H9 (cell line): ENCODE results near the gene EPB41L2. TPM values are rescaled to one million over a fixed set of nuclear protein-coding genes. Genes with fewer than 3 reads are reported as not detected.

Experiments
- DNase-seq: peaks from one replicate; pipeline ENCODE4 v3.0.0-alpha.2; 2017
- H2AFZ ChIP-seq: one replicate; pipeline ENCODE4 v1.6.1; 2013; ENCODE audit warnings: mild to moderate bottlenecking, low read length, control low read depth, moderate library complexity
- H2AK5ac ChIP-seq: 2 replicates; pipeline ENCODE4 v1.6.1; 2013; ENCODE audit warnings: low read length, control low read depth, mixed read lengths; ENCODE audit not compliant: insufficient read length
- H2BK120ac ChIP-seq: one replicate; pipeline ENCODE4 v1.6.1; 2013; ENCODE audit warnings: low read depth, mild to moderate bottlenecking, low read length, control low read depth, inconsistent platforms; ENCODE audit not compliant: poor library complexity, severe bottlenecking
- H2BK12ac ChIP-seq: 2 replicates; pipeline ENCODE4 v1.6.1; 2013; ENCODE audit warnings: low read length, control low read depth, mixed read lengths, low read depth; ENCODE audit not compliant: insufficient read length
- H2BK15ac ChIP-seq: 2 replicates; pipeline ENCODE4 v1.6.1; 2013; ENCODE audit warnings: low read depth, low read length, control low read depth
- H2BK20ac ChIP-seq: one replicate; pipeline ENCODE4 v1.6.1; 2013; ENCODE audit warnings: low read depth, mild to moderate bottlenecking, low read length, control low read depth, inconsistent platforms; ENCODE audit not compliant: poor library complexity, severe bottlenecking
- H2BK5ac ChIP-seq: 2 replicates; pipeline ENCODE4 v1.6.1; 2013; ENCODE audit warnings: low read length, control low read depth, mixed read lengths; ENCODE audit not compliant: insufficient read length
- H3K14ac ChIP-seq: 2 replicates; pipeline ENCODE4 v1.6.1; 2013; ENCODE audit warnings: low read length, control low read depth; ENCODE audit not compliant: insufficient read depth
- H3K18ac ChIP-seq: 2 replicates; pipeline ENCODE4 v1.6.1; 2013; ENCODE audit warnings: low read depth, mild to moderate bottlenecking, mixed read lengths, low read length, control low read depth; ENCODE audit not compliant: insufficient read length
- H3K23ac ChIP-seq: 2 replicates; pipeline ENCODE4 v1.6.1; 2013; ENCODE audit warnings: low read length, control low read depth, mixed read lengths, low read depth; ENCODE audit not compliant: insufficient read length
- H3K23me2 ChIP-seq: 2 replicates; pipeline ENCODE4 v1.6.1; 2013; ENCODE audit warnings: low read depth, mild to moderate bottlenecking, mixed read lengths, low read length, control low read depth; ENCODE audit not compliant: insufficient read length, poor library complexity, severe bottlenecking
- H3K27ac ChIP-seq: 2 replicates; pipeline ENCODE4 v1.5.1; 2013; ENCODE audit warnings: low read length, control low read depth, mixed read lengths, low read depth; ENCODE audit not compliant: insufficient read length
- H3K27me3 ChIP-seq: 2 replicates; pipeline ENCODE4 v1.6.1; 2013; ENCODE audit warnings: low read length, control low read depth, inconsistent platforms; ENCODE audit not compliant: insufficient read depth
- H3K4ac ChIP-seq: 2 replicates; pipeline ENCODE4 v1.6.1; 2013; ENCODE audit warnings: low read depth, mild to moderate bottlenecking, control low read depth, inconsistent platforms, low read length, moderate library complexity
- H3K4me1 ChIP-seq: 2 replicates; pipeline ENCODE4 v1.6.1; 2013; ENCODE audit warnings: low read length, control low read depth, inconsistent platforms; ENCODE audit not compliant: insufficient read depth
- H3K4me2 ChIP-seq: 2 replicates; pipeline ENCODE4 v1.6.1; 2013; ENCODE audit warnings: low read length, control low read depth, mixed read lengths; ENCODE audit not compliant: insufficient read length, insufficient read depth
- H3K56ac ChIP-seq: 2 replicates; pipeline ENCODE4 v1.6.1; 2013; ENCODE audit warnings: low read depth, mild to moderate bottlenecking, mixed read lengths, low read length, control low read depth; ENCODE audit not compliant: insufficient read length
- H3K79me1 ChIP-seq: 2 replicates; pipeline ENCODE4 v1.6.1; 2013; ENCODE audit warnings: low read depth, mild to moderate bottlenecking, moderate library complexity, low read length, control low read depth, inconsistent platforms; ENCODE audit not compliant: insufficient read depth, poor library complexity, severe bottlenecking
- H3K79me2 ChIP-seq: 2 replicates; pipeline ENCODE4 v1.6.1; 2013; ENCODE audit warnings: low read length, control low read depth, inconsistent platforms; ENCODE audit not compliant: insufficient read depth
- H3K9ac ChIP-seq: 2 replicates; pipeline ENCODE4 v1.6.1; 2013; ENCODE audit warnings: low read length, control low read depth, mixed read lengths; ENCODE audit not compliant: insufficient read length; ENCODE audit errors: extremely low read depth
- H3K9me3 ChIP-seq: one replicate; pipeline ENCODE4 v1.6.1; 2013; ENCODE audit warnings: low read depth, low read length, inconsistent platforms; ENCODE audit not compliant: control insufficient read depth
- H3T11ph ChIP-seq: one replicate; pipeline ENCODE4 v1.6.1; 2013; ENCODE audit warnings: mild to moderate bottlenecking, low read length, control low read depth, inconsistent platforms
- H4K20me1 ChIP-seq: one replicate; pipeline ENCODE4 v1.6.1; 2013; ENCODE audit not compliant: control insufficient read depth, insufficient read length, insufficient read depth
- H4K5ac ChIP-seq: 2 replicates; pipeline ENCODE4 v1.6.1; 2013; ENCODE audit warnings: low read depth, mild to moderate bottlenecking, mixed read lengths, low read length, control low read depth; ENCODE audit not compliant: insufficient read length
- H4K8ac ChIP-seq: replicated peaks from 2 replicates; pipeline ENCODE4 v1.6.1; 2013; ENCODE audit warnings: low read length, control low read depth, mixed read lengths, low read depth; ENCODE audit not compliant: insufficient read length
- H4K91ac ChIP-seq: 2 replicates; pipeline ENCODE4 v1.6.1; 2013; ENCODE audit warnings: low read depth, mild to moderate bottlenecking, moderate library complexity, mixed read lengths, low read length, control low read depth; ENCODE audit not compliant: insufficient read length
- H3K27ac Mint-ChIP-seq, 3 experiments: 2 replicates in 2 of 3; 3 replicates in 1 of 3; pipeline ENCODE4 v1.8.0; 2020 to 2021; ENCODE audit warnings: mixed read lengths in 3 of 3, mild to moderate bottlenecking in 1 of 3, moderate library complexity in 1 of 3
- H3K27me3 Mint-ChIP-seq: 2 replicates; pipeline ENCODE4 v1.8.0; 2021; ENCODE audit warnings: low read depth, mild to moderate bottlenecking, moderate library complexity, mixed read lengths
- H3K36me3 Mint-ChIP-seq, 3 experiments: 2 replicates in 2 of 3; 3 replicates in 1 of 3; pipeline ENCODE4 v1.8.0; 2020 to 2021; ENCODE audit warnings: low read depth in 3 of 3, mixed read lengths in 3 of 3; ENCODE audit not compliant: insufficient read depth in 1 of 3
- H3K4me1 Mint-ChIP-seq, 2 experiments: 2 replicates each; pipeline ENCODE4 v1.8.0; 2020; ENCODE audit warnings: mixed read lengths in 2 of 2
- H3K4me3 Mint-ChIP-seq, 2 experiments: 2 replicates in 1 of 2; 3 replicates in 1 of 2; pipeline ENCODE4 v1.8.0; 2020 to 2021; ENCODE audit warnings: mild to moderate bottlenecking in 2 of 2, mixed read lengths in 2 of 2, moderate library complexity in 1 of 2
- H3K9me3 Mint-ChIP-seq, 2 experiments: 2 replicates in 1 of 2; 3 replicates in 1 of 2; pipeline ENCODE4 v1.8.0; 2020; ENCODE audit warnings: mild to moderate bottlenecking in 2 of 2, mixed read lengths in 2 of 2, moderate library complexity in 1 of 2
- WGBS: extraction: QIAGEN DNeasy Blood & Tissue Kit; methylation state at CpG from one replicate; pipeline ENCODE4 v1.1.7; 2013; ENCODE audit warnings: missing lambda C conversion rate, low lambda C conversion rate, mixed read lengths; ENCODE audit not compliant: insufficient read length; ENCODE audit errors: extremely low coverage; 5-methylcytosine and 5-hydroxymethylcytosine counted together
- total RNA-seq: library from RNA; stranded (reverse); gene quantifications from 2 replicates; pipeline ENCODE4 v1.2.1, GENCODE V29; 2021
- TF ChIP-seq, protein P1 (sequence below): fragments of 200-600 bp; sonication (generic); conservative IDR thresholded peaks from 3 replicates; pipeline ENCODE4 v1.8.0; 2021; ENCODE audit warnings: antibody characterized with exemption, mild to moderate bottlenecking

EPB41L2 gene
- total RNA-seq, 1 experiment from 2014 or later, result 90.2 TPM

DNA sequence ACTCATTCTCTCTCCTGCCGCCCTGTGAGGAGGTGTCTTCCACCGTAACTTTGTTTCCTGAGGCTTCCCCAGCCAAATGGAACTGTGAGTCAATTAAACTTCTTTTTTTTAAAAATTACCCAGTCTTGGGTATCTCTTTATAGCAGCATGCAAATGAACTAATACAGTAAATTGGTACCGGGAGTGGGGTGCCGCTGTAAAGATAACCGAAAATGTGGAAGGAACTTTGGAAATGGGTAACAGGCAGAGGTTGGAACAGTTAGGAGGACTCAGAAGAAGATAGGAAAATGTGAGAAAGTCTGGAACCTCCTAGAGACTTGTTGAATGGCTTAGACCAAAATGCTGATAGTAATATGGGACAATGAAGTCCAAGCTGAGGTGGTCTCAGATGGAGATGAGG, 55.8 kb downstream of the EPB41L2 start:
- no peak overlapping the region for H2AK5ac ChIP-seq
- H3K18ac ChIP-seq, result no peak overlapping the region
- H3K9me3 ChIP-seq, result peaks cover 24% of the 10 kb centered on the region
- no peak overlapping the region for H3K4ac ChIP-seq
- peaks cover 26 to 29% of the 10 kb centered on the region in 2 experiments for H3K4me1 Mint-ChIP-seq
- WGBS, result no CpG with 5 or more reads among the region's 5 CpGs
- H3K27ac Mint-ChIP-seq, result no peak overlapping the region
- H4K20me1 ChIP-seq, result no peaks in the 10 kb centered on the region
- no peaks in the 10 kb centered on the region for H3K27me3 ChIP-seq
- H3K27ac ChIP-seq, result no peak overlapping the region
- H2BK15ac ChIP-seq, result no peak overlapping the region
- no peak for DNase-seq
- H2BK12ac ChIP-seq, result no peak overlapping the region
- no peak overlapping the region for H4K5ac ChIP-seq
- no peak overlapping the region for H3K4me3 Mint-ChIP-seq
- H3K79me2 ChIP-seq, result peaks cover 10% of the 10 kb centered on the region; the same call in 1 of the 2 replicates
- no peak overlapping the region for H3K56ac ChIP-seq
- peaks cover 4% of the 10 kb centered on the region; the same call in 1 of the 2 replicates for H3K4me1 ChIP-seq
- H3K79me1 ChIP-seq, result peaks cover 11% of the 10 kb centered on the region
- H2BK120ac ChIP-seq, result no peak overlapping the region
- H3T11ph ChIP-seq, result no peak overlapping the region
- no peak overlapping the region for H2AFZ ChIP-seq
- H4K91ac ChIP-seq, result no peak overlapping the region
- H3K27me3 Mint-ChIP-seq, result no peaks in the 10 kb centered on the region; the same call in 1 of the 2 replicates
- no peak overlapping the region for H2BK5ac ChIP-seq
- no peak overlapping the region for H3K14ac ChIP-seq
- no peak overlapping the region for H3K4me2 ChIP-seq
- H3K9ac ChIP-seq, result no peak overlapping the region
- H3K23ac ChIP-seq, result no peak overlapping the region
- H2BK20ac ChIP-seq, result no peak overlapping the region
- H4K8ac ChIP-seq, result no peak overlapping the region
- peaks cover 35 to 44% of the 10 kb centered on the region in 2 experiments for H3K9me3 Mint-ChIP-seq
- H3K36me3 Mint-ChIP-seq, result peaks cover 40 to 43% (median 41%) of the 10 kb centered on the region in 3 experiments
- TF ChIP-seq, protein P1, sequence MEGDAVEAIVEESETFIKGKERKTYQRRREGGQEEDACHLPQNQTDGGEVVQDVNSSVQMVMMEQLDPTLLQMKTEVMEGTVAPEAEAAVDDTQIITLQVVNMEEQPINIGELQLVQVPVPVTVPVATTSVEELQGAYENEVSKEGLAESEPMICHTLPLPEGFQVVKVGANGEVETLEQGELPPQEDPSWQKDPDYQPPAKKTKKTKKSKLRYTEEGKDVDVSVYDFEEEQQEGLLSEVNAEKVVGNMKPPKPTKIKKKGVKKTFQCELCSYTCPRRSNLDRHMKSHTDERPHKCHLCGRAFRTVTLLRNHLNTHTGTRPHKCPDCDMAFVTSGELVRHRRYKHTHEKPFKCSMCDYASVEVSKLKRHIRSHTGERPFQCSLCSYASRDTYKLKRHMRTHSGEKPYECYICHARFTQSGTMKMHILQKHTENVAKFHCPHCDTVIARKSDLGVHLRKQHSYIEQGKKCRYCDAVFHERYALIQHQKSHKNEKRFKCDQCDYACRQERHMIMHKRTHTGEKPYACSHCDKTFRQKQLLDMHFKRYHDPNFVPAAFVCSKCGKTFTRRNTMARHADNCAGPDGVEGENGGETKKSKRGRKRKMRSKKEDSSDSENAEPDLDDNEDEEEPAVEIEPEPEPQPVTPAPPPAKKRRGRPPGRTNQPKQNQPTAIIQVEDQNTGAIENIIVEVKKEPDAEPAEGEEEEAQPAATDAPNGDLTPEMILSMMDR, result no peak
- H3K23me2 ChIP-seq, result no peaks in the 10 kb centered on the region
